ENCODE results near the gene NME2.

DNA sequence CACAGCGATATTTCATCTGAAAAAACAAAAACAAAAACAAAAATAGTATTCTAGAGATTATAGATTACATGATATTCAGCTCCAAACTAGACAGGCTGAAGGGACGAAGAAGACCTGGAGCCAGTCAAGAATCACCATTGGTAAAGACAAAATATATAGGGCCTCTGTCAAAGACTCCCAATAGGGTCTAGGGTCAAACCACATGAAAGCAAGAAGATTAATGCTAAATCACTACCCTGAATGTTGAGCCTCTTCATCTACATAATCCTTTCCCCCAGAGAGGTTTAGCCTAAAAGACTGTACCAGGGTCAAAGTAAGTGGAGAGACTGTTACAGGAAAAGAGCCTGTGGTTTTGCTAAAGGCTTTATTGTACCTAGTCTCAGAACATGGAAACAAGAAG is 23.6 kb upstream of the NME2 start:
- no peak for TF ChIP-seq SIN3A (IDR thresholded peaks at IDR 0.05; ENCODE audit: borderline replicate concordance, insufficient read depth, low read length)
- TF ChIP-seq POLR2AphosphoS5 (IDR thresholded peaks at IDR 0.05; ENCODE audit: low read depth, low read length), result no peak
- TF ChIP-seq, protein P1, sequence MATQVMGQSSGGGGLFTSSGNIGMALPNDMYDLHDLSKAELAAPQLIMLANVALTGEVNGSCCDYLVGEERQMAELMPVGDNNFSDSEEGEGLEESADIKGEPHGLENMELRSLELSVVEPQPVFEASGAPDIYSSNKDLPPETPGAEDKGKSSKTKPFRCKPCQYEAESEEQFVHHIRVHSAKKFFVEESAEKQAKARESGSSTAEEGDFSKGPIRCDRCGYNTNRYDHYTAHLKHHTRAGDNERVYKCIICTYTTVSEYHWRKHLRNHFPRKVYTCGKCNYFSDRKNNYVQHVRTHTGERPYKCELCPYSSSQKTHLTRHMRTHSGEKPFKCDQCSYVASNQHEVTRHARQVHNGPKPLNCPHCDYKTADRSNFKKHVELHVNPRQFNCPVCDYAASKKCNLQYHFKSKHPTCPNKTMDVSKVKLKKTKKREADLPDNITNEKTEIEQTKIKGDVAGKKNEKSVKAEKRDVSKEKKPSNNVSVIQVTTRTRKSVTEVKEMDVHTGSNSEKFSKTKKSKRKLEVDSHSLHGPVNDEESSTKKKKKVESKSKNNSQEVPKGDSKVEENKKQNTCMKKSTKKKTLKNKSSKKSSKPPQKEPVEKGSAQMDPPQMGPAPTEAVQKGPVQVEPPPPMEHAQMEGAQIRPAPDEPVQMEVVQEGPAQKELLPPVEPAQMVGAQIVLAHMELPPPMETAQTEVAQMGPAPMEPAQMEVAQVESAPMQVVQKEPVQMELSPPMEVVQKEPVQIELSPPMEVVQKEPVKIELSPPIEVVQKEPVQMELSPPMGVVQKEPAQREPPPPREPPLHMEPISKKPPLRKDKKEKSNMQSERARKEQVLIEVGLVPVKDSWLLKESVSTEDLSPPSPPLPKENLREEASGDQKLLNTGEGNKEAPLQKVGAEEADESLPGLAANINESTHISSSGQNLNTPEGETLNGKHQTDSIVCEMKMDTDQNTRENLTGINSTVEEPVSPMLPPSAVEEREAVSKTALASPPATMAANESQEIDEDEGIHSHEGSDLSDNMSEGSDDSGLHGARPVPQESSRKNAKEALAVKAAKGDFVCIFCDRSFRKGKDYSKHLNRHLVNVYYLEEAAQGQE (IDR thresholded peaks at IDR 0.05; ENCODE audit: insufficient read depth in 1 of 2, low read depth in 2 of 2, low read length in 2 of 2), result no peak
- no peak for TF ChIP-seq TAF1 (IDR thresholded peaks at IDR 0.05; ENCODE audit: borderline replicate concordance, insufficient read depth, low read length)
